ENCODE measurements around the gene METTL5. TPM values are rescaled to one million over a fixed set of nuclear protein-coding genes. Genes with fewer than 3 reads are reported as not detected.

METTL5 gene
- total RNA-seq, 2 experiments from 2014 or later = 103 to 111 TPM

- H3K4me3 Mint-ChIP-seq = peak overlapping the region; percentile 90
- ChIA-PET POLR2A (interaction anchor here (1.7 to 2.3 kb wide), 3 partner anchors 10 to 29 kb away, joined by 6 to 12 read pairs (median 9); partner anchors contain the start of gene SSB), CTCF (interaction anchor here (0.8 to 2.2 kb wide), 9 partner anchors 9 to 495 kb away, joined by 3 to 10 read pairs (median 4); no protein-coding TSS in a partner anchor)
- intact Hi-C loops (cut with micrococcal nuclease) = loop anchor here (5.0 to 10.0 kb wide), 2 partner anchors 47 to 99 kb away; no protein-coding TSS in a partner anchor
- peaks cover 14% of the 10 kb centered on the region for H3K36me3 Mint-ChIP-seq (ENCODE audit: low read depth)
- peaks cover 51% of the 10 kb centered on the region for H3K4me1 Mint-ChIP-seq (ENCODE audit: low read depth)
- peak overlapping the region; percentile 67 for H3K27ac Mint-ChIP-seq
- H3K9me3 Mint-ChIP-seq = no peaks in the 10 kb centered on the region
- H3K27me3 Mint-ChIP-seq = no peaks in the 10 kb centered on the region
- no peak for TF ChIP-seq CTCF (IDR thresholded peaks at IDR 0.05)
- ATAC-seq = peak; percentile 56
- peak; percentile 76 for DNase-seq
These were observed 3.6 kb upstream of the METTL5 start for GRCh38 chr2:169828141-169828811.

- ChIA-PET POLR2A (interaction anchor here (1.0 to 2.3 kb wide), 5 partner anchors 9 to 255 kb away, joined by 3 to 12 read pairs (median 6); partner anchors contain the start of gene SSB), CTCF (interaction anchor here (0.8 to 2.2 kb wide), 10 partner anchors 8 to 496 kb away, joined by 3 to 10 read pairs (median 4); no protein-coding TSS in a partner anchor)
- intact Hi-C loops (cut with micrococcal nuclease) = loop anchor here (5.0 to 10.0 kb wide), 2 partner anchors 47 to 100 kb away; no protein-coding TSS in a partner anchor
- peak within 1 kb of the TSS; percentile 90 for H3K4me3 Mint-ChIP-seq
- ATAC-seq = peak; percentile 80
- peaks cover 53% of the 10 kb centered on the region for H3K4me1 Mint-ChIP-seq (ENCODE audit: low read depth)
- DNase-seq = peak; percentile 90
- peaks cover 22% of the 10 kb centered on the region for H3K36me3 Mint-ChIP-seq (ENCODE audit: low read depth)
- no peak for TF ChIP-seq CTCF (IDR thresholded peaks at IDR 0.05)
- peak within 1 kb of the TSS; percentile 76 for H3K27ac Mint-ChIP-seq
- no peaks in the 10 kb centered on the region for H3K27me3 Mint-ChIP-seq
- H3K9me3 Mint-ChIP-seq = no peaks in the 10 kb centered on the region
These were observed 2.8 kb upstream of the METTL5 start, which contains the start of gene UBR3 for GRCh38 chr2:169827272-169828140. TSS of gene UBR3 (plus strand) at chr2:169827454. CDS start at chr2:169827508, 54 bp downstream.

GRCh38 chr2:169823996-169824372 is 721 bp downstream of the METTL5 start:
- Mint-ChIP-seq H3K36me3 (ENCODE audit: low read depth) (peaks cover 37% of the 10 kb centered on the region), H3K27me3 (no peaks in the 10 kb centered on the region), H3K9me3 (no peaks in the 10 kb centered on the region), H3K4me1 (ENCODE audit: low read depth) (peaks cover 61% of the 10 kb centered on the region), H3K4me3 (peak overlapping the region; percentile 87), H3K27ac (peak overlapping the region; percentile 84)
- POLR2A ChIA-PET = interaction anchor here (0.7 to 0.8 kb wide), 2 partner anchors 8 to 11 kb away, joined by 3 to 4 read pairs; no protein-coding TSS in a partner anchor
- CTCF ChIA-PET = interaction anchor here (0.7 to 3.1 kb wide), 17 partner anchors 9 to 251 kb away, joined by 3 to 19 read pairs (median 4); partner anchors contain the start of gene SSB
- intact Hi-C loops (cut with micrococcal nuclease) = loop anchor here (10.0 kb wide), 1 partner anchor 51 kb away; no protein-coding TSS in a partner anchor
- DNase-seq (no peak), ATAC-seq (no peak)
- no peak for TF ChIP-seq CTCF (IDR thresholded peaks at IDR 0.05)

- TF ChIP-seq CTCF (IDR thresholded peaks at IDR 0.05) = no peak
- CTCF ChIA-PET = interaction anchor here (2.2 kb wide), 1 partner anchor 11 kb away, joined by 19 read pairs; no protein-coding TSS in a partner anchor
- peaks cover 56% of the 10 kb centered on the region for H3K4me1 Mint-ChIP-seq (ENCODE audit: low read depth)
- H3K27me3 Mint-ChIP-seq = no peaks in the 10 kb centered on the region
- peaks cover 45% of the 10 kb centered on the region for H3K36me3 Mint-ChIP-seq (ENCODE audit: low read depth)
- DNase-seq (no peak), ATAC-seq (no peak)
- no peak overlapping the region for H3K27ac Mint-ChIP-seq
- POLR2A ChIA-PET = no interaction called here
- no peaks in the 10 kb centered on the region for H3K9me3 Mint-ChIP-seq
- peak overlapping the region; percentile 87 for H3K4me3 Mint-ChIP-seq
- intact Hi-C loops (cut with micrococcal nuclease) = loop anchor here (10.0 kb wide), 1 partner anchor 52 kb away; no protein-coding TSS in a partner anchor
These were observed 1.8 kb downstream of the METTL5 start for GRCh38 chr2:169822785-169823392.
